B cell (primary cell): ENCODE results near the gene CRMP1.

Experiments used
- CTCF ChIP-seq: fragments of 200-600 bp; IDR thresholded peaks from one replicate; pipeline ENCODE4 v1.8.0; 2022; ENCODE audit warnings: antibody characterized with exemption, mild to moderate bottlenecking
- EZH2 ChIP-seq: IDR thresholded peaks from 2 replicates; pipeline ENCODE4 v1.6.1; 2012; ENCODE audit warnings: borderline replicate concordance, low read depth, mild to moderate bottlenecking, moderate library complexity, low read length; ENCODE audit not compliant: insufficient read depth, poor library complexity, severe bottlenecking

- TF ChIP-seq CTCF, result no peak
- TF ChIP-seq EZH2, result no peak
Observed at GRCh38 chr4:5882947-5883346, 9.9 kb downstream of the CRMP1 start.
